Fibroblast of mammary gland (primary cell): ENCODE measurements around the gene MAST3.

Experiments
- DNase-seq: peaks from one replicate; pipeline ENCODE4 v3.0.0-alpha.2; 2010; ENCODE audit warnings: low read depth
- H3K4me3 ChIP-seq: 2 replicates; pipeline ENCODE4 v1.5.1; 2011; ENCODE audit warnings: low read depth, mild to moderate bottlenecking, low read length, moderate library complexity; ENCODE audit not compliant: control insufficient read depth
- CTCF ChIP-seq: conservative IDR thresholded peaks from 2 replicates; pipeline ENCODE4 v1.5.1; 2011; ENCODE audit warnings: low read depth, low read length, inconsistent platforms; ENCODE audit not compliant: control insufficient read depth, insufficient read depth

MAST3 gene

GRCh38 chr19:18197941-18198340 is 100.4 kb downstream of the MAST3 start:
- H3K4me3 ChIP-seq = no peak overlapping the region
- no peak for TF ChIP-seq CTCF
- DNase-seq = no peak

- TF ChIP-seq CTCF = no peak
- no peak for DNase-seq
- no peak overlapping the region for H3K4me3 ChIP-seq
Measured at GRCh38 chr19:18198374-18198773, 100.8 kb downstream of the MAST3 start.
